GM12873 (cell line): ENCODE results near the gene SETD1B.

Experiments
- CTCF ChIP-seq: IDR thresholded peaks from 2 replicates; pipeline ENCODE4 v1.5.1; 2012; ENCODE audit warnings: low read depth, mild to moderate bottlenecking, moderate library complexity, low read length, control low read depth; ENCODE audit not compliant: insufficient read depth; ENCODE audit errors: missing control alignments

Gene SETD1B

GRCh38 chr12:121857322-121858246 lies 53.8 kb downstream of the SETD1B start:
- no peak for TF ChIP-seq CTCF

- TF ChIP-seq CTCF = no peak
These were observed 54.5 kb downstream of the SETD1B start for GRCh38 chr12:121858318-121858661.

GRCh38 chr12:121858662-121859572 lies 55.1 kb downstream of the SETD1B start, which contains the start of gene HPD:
TSS of gene HPD (minus strand) at chr12:121858859. CDS start at chr12:121858823, 36 bp downstream.
- TF ChIP-seq CTCF = no peak

- no peak for TF ChIP-seq CTCF
These were observed 56.4 kb downstream of the SETD1B start for GRCh38 chr12:121860257-121860656.

GRCh38 chr12:121861636-121862254 lies 57.9 kb downstream of the SETD1B start:
- no peak for TF ChIP-seq CTCF

GRCh38 chr12:121866331-121866730 lies 62.5 kb downstream of the SETD1B start:
- TF ChIP-seq CTCF = no peak

- no peak for TF ChIP-seq CTCF
These were observed 67.7 kb downstream of the SETD1B start for GRCh38 chr12:121871467-121871866.
